Raji (cell line): ENCODE measurements around the gene EIF3M.

Source experiments
- POLR2A ChIP-seq: IDR thresholded peaks from 2 replicates; pipeline ENCODE4 v1.6.1; 2011; ENCODE audit warnings: low read depth, low read length, control low read depth; ENCODE audit not compliant: insufficient read depth

EIF3M gene

DNA sequence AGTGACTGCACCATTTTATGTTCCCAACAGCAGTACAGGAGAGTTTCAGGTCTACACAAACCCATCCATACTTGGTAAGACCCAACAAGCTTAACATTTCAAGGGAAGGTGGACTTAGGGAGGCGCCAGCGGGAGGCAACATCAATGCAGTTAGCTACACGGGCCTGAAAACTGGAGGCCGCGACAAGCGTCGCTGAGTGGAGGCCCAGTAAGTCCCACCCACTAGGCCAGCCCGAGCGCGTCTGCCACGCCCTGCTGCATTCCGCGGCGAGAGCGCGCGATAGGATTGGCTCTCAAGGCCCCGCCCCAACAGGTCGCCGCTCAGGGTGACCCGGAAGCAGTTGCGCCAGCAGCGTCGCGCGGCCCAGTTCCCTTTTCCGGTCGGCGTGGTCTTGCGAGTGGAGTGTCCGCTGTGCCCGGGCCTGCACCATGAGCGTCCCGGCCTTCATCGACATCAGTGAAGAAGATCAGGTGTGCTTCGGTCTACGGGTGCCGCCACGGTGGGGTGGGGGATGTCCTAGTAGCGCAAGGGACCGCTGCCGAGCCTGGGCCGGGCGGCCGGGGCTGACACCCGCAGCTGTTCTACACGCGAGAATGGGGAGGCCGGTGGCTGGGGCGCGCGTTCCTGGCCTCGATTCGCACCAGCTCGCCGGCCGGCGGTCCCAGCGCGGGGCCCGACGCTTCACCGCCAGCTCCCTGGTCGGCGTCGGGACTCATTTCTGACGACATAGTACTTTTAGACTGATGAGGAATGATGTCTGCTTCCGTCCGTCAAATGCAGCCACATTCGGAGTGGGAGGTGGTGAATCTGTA, at the start of gene EIF3M:
Gene EIF3M (plus strand): TSS at position 373 of the 813 bp plus-strand sequence. CDS start 57 bp downstream, at position 430.
- peak; percentile 92 for TF ChIP-seq POLR2A

DNA sequence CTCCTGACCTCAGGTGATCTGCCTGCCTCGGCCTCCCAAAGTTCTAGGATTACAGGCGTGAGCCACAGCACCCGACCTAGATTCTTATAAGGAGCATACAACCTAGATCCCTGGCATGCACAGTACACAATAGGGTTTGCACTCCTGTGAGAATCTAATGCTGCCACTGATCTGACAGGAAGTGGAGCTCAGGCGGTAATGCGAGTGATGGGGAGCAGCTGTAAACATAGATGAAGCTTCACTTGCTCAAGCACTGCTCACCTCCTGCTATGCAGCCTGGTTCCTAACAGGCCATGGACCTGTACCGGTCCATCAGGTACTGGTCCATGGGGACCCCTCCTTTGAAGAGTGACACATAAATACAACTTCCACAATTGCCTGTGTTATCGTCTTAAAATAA, 44.8 kb upstream of the EIF3M start:
- TF ChIP-seq POLR2A = no peak

DNA sequence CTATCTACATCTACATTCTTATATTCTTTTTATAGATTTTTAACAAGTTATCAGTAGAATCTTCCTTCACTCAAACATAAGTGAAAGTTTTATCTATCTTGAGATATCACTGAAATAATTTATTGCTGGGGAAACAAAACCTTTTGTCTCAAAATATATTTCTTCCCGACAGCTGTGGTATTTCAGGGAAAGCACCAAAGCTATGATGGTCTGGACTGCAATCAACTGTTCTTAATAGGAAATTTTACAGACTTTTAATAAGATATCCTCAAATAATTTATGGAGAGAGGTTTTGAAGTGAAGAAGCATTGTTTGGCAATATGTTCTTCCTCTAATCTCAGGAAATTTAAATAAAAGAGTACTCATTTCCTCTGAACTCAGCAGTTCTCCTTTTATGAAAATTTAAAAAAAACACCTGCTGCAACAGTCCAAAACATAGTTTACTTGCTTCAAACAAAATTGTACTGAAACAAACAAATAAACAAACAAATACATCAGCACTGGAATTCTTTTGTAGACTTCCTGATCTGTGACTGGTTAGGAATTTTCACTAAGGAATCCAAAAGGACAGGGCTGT, 33.9 kb upstream of the EIF3M start:
- no peak for TF ChIP-seq POLR2A

DNA sequence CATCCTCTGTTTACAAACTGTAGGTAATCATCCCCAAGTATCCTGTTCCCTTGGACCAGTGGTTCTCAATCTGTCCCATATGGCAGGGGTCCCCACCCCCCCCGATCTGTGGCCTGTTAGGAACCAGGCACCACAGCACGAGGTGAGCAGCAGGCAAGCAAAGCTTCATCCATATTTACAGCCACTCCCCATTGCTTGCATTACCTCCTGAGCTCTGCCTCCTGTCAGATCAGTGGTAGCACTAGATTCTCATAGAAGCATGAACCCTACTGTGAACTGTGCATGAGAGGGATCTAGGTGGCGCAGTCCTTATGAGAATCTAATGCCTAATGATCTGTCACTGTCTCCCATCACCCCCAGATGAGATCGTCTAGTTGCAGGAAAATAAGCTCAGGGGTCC, 33.4 kb upstream of the EIF3M start:
- no peak for TF ChIP-seq POLR2A

DNA sequence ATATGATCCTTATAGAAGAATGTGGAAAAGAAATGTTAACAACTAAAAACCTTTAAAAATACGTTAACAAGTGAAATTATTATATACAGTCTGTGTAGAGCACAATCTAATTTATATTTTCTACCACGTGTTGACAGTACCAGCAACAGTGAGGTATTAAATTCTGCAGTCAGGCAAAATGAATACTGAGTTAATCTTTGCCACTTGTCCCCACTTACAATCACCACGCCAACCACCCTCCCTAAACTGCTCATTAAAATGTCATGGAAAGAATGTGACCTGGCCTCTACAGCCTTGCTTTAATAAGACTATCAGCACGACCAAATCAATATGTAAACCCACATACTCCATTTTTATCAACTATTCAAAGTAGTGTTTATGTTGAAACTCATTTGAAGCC, 28.5 kb upstream of the EIF3M start:
- no peak for TF ChIP-seq POLR2A

DNA sequence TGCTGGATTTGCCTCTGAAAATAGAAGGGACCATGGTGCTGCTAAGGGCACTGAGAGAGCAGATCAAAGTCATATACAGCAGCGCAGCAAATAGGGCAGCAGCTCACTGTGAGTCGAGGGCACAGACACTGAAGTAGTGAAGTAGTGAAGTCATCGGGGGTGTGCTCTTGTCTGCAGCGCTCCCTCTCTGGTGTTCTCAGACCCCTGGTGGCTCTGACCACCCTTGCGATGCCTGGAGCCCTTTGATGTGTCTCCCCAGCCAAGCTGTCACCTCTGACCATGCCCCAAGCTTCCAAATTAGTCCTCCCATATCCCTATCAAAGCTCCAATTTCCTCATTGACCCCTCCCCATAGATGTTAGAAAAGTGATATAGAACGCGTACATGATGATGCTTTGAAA, 27.7 kb upstream of the EIF3M start:
- no peak for TF ChIP-seq POLR2A

DNA sequence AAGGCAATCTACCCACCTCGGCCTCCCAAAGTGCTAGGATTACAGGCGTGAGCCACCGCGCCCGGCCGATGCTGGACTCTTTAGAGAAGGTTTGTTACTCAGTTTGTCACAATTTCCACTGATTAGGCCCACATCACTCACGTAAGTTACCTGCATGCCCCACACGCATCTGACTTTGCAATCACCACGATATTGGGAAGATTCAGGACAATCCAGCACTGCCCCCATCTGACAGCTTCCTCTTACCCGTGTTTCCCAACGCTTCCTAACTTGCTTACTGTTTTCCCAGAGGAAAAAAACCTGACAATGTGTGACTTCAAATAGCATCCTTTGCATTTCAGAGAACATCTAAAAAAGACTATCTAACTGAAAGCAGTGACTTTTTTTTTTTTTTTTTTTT, 21.8 kb upstream of the EIF3M start:
- no peak for TF ChIP-seq POLR2A

DNA sequence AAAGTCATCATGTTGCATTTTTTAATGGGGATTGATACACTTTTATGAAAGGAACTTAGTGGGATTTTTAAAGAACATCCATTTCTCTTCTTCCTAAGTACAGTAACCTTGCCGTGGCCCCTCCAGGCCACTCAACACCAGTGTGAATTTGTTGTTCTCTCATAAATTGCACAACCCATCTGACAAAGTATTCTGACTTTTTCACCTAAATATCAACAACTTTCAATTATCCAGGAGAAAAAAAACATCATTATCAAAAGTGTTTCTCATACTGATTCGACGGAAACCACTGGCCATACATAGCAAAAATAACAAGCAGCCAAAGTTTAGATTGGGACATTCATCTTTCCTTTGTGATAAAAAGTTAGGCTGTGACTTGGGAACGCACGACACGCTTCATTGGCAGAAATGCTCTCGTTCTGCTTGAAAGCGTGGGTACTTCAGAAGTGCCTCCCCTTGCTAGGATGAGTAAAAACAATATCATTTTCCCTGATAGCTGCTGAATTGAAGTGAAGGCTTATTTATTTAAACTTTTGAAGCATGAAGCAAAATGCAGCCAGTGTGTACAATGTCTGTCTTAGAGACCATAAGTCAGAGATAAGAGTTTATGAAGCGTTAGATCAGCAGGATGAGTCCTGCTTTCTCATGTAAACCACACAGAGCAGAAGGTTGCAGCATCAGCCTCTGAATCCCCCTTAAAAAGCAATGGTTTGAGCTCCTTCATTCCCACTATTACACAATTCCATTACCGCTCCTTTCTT, 20.6 kb upstream of the EIF3M start:
- TF ChIP-seq POLR2A = no peak

DNA sequence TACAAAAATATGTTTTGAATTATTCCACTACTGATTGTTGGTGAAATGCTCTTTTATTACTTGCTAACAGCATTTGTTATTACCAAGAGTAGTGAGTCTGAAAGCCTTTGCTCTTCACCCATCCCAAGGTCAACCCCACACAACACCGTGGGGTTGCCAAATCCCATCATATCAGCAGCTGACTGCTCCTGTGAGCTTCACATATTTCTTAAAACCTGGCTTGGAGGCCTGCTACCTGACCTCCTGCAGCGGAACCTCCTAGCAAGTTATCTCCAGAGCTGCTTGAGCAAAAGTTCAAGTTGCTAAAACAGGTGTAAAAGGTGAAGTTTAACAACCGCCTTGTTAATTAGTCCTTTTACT, 20.1 kb upstream of the EIF3M start:
- TF ChIP-seq POLR2A = no peak

DNA sequence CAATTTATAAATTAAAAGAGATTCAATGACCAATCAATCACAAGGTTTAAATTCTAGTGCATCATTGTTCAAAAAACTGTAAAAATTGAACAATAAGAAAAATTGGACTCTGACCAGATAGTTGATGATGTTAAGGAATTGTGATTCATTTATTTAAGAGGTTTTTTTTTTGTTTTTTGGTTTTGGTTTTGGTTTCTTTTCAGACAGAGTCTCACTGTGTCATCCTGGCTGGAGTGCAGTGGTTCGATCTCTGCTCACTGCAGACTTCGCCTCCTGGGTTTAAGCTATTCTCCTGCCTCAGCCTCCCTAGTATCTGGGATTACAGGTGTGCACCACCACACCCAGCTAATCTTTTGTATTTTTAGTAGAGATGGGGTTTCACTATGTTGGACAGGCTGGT, 17.1 kb upstream of the EIF3M start:
- TF ChIP-seq POLR2A = no peak

DNA sequence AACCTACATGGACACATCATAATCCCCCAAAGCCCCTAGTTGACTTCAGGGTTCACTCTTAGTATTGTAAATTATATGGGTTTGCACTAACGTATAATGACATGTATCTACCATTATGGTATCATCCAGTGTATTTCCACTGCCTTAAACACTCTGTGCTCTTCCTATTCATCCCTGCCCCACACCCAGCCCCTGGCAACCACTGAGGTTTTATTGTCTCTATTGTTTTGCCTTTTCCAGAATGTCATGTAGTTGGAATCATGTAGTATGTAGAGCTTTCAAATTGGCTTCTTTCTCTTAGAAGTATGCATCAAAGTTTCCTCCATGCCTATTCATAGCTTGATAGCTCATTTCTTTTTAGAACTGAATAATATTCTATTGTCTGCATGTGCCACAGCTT, 16.5 kb upstream of the EIF3M start:
- no peak for TF ChIP-seq POLR2A

DNA sequence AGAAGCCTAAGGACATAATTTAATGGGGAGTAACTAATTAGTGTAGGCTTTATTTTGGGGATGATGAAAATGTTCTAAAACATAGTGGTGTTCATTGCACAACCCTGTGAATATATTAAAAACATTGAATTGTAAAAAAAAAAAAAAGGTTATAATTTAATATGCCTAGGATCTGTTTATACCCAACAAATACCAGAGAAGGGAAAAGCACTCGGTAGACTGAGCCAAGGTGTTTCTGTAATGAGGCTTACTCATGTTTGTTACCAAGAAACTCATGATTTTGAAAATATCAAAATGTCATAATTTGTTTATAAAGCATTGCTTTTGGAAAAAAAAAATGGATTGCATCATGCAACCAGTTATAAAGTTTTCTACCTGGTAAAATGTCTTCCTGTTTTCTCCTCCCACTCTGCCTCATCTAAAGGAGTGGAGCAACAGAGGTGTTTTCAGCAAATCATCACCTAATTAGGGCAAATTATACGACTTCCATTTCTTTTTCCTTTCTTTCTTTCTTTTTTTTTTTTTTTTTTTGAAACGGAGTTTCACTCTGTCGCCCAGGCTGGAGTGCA, 14.2 kb upstream of the EIF3M start:
- TF ChIP-seq POLR2A = no peak

DNA sequence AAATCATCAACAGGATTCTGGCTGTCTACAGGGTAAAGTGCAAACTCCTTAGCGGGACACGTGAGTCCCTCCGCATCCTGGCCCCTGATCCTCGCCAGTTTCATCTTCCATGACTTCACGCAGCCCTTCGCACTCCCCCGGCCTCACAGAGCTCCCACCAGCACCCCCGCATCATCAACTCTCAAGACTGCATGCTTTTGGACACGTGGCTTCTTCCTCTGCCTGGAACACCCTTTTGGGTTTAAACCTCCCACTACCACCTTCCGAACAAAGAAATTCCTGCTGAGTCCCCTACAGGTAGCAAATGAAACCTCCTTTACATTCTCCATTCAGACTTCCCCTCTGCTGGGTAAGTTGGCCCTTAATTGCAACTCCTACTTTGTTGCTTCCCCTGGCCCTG, 12.6 kb upstream of the EIF3M start:
- no peak for TF ChIP-seq POLR2A

DNA sequence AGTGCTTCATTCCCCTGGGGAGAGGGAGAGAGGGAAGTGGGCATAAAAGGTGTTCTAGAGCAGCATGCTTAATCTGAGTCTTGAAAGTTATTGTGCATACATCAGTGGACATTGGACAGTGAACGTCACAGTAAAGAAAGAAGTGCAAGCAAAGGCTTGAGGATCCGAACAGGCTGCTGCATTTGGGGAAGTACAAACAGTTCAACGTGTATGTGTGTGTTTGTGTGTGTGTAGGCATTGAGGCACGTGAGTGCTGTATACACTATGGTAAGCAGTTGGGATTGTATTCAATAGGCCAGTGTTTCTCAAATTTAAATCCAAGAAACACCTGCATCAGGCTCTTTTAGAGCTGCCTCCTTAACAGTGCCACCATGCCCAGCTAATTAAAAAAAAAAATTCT, 10.4 kb upstream of the EIF3M start:
- no peak for TF ChIP-seq POLR2A

DNA sequence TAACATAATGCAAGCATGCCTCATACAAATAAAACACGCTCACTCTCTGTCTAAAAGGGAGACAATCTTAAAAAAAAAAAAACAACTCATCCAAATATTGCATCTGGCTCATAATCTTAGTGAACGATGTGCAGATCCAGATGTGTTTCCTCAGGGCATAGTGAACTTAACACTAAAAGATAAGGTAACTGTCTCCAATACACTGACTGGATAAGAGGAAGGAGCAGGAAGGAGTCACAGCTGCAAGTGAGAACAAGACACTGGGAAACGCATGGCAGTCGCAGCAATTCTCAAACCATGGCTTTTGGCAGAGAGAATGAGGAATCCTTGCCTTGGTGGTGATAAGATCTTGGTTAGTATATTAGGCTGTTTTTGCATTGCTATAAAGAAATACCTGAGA, 9.2 kb upstream of the EIF3M start:
- no peak for TF ChIP-seq POLR2A

DNA sequence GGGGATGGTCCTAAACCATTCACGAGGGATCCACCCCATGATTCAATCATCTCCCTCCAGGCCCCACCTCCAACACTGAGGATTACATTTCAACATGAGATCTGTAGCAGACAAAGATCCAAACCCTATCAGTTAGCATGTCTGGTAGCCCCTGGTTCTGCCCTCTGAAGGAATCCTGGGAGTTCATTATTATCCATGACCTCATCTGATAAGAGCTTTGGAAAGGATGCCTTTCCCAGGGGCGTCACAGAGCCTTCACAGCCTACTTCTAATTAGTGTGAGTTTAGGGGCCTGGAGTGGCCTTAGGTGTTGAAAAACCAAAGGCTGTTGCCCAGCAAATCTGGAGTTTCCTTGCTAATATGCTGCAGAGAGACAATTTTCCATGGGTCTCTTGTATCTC, 8.6 kb upstream of the EIF3M start:
- TF ChIP-seq POLR2A = no peak

DNA sequence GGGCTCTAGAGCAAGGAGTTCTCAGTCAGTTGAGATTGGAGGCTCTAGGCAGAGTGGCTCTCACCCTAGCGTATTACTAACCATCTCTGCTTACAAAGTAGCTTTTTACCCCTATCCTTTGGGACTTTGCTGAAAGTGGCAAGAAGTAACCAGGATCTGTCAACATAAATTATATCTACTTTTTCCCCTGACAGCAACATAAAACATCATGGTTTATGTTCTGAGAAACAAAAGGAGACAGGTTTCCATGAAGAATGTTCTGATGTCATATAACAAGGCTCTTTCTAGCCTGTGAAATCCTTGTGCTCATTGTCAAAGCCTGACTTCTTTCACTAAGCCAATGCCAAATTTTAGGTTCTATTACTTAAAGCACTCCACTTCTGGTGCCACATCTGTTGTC, 7.2 kb upstream of the EIF3M start:
- no peak for TF ChIP-seq POLR2A

DNA sequence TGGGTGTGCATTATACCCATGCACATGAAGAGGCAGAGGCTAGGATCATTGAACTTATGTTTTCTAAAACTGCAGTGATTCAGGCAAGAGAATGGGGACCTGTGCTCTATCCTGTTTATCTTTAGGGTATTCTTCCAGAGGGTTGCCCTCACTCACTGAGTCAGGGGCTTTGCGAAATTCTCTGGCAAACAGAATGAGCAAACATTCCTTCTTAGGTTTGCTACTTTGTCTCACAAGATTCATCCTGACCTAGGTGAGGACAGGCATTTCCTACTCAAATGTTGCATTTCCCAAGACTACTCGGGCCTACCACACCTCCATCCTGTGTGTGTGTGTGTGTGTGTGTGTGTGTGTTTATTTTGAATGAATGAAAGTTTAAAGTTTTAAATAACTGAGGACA, 2.7 kb upstream of the EIF3M start:
- TF ChIP-seq POLR2A = no peak
